GM12872 (cell line): ENCODE measurements around the gene MRPL36.

Source experiments
- CTCF ChIP-seq: IDR thresholded peaks from 3 replicates; pipeline ENCODE4 v1.5.1; 2011; ENCODE audit warnings: low read depth, mild to moderate bottlenecking, low read length, moderate library complexity; ENCODE audit not compliant: insufficient read depth

MRPL36 gene

GRCh38 chr5:1760231-1760630, 39.4 kb downstream of the MRPL36 start:
- TF ChIP-seq CTCF, result no peak

GRCh38 chr5:1759378-1759970, 40.2 kb downstream of the MRPL36 start:
- TF ChIP-seq CTCF, result no peak

- TF ChIP-seq CTCF, result no peak
Measured at GRCh38 chr5:1758574-1758973, 41.1 kb downstream of the MRPL36 start.

- TF ChIP-seq CTCF, result no peak
Measured at GRCh38 chr5:1757511-1757910, 42.1 kb downstream of the MRPL36 start.

- no peak for TF ChIP-seq CTCF
Measured at GRCh38 chr5:1756481-1756880, 43.2 kb downstream of the MRPL36 start.

GRCh38 chr5:1755321-1755949, 44.2 kb downstream of the MRPL36 start:
- no peak for TF ChIP-seq CTCF

- TF ChIP-seq CTCF, result no peak
Measured at GRCh38 chr5:1754531-1755220, 45.0 kb downstream of the MRPL36 start.
